Naive thymus-derived CD4-positive, alpha-beta T cell (primary cell): ENCODE results near the gene ACOT8. TPM values are rescaled to one million over a fixed set of nuclear protein-coding genes. Genes with fewer than 3 reads are reported as not detected.
"Not testable (repeated sequence)": the region's sequence is repeated elsewhere in the genome, so short reads cannot be mapped to it uniquely, and the experiment has no call there.

ENCODE experiments used
- ATAC-seq: fragments of 150-1000 bp; cut with Tn5 transposase; 2 replicates; pipeline ENCODE4 v1.10.0; 2021; ENCODE audit warnings: mild to moderate bottlenecking, moderate library complexity
- CTCF ChIA-PET: fragments of 350-600 bp; sonication (Branson Sonifier 250); formaldehyde crosslinking; loops from one replicate; lab custom pipeline; 2021; ENCODE audit warnings: antibody characterized with exemption; lab: Charles Lee
- POLR2A ChIA-PET: fragments of 350-600 bp; sonication (Branson Sonifier 250); formaldehyde crosslinking; loops from one replicate; lab custom pipeline; 2021; ENCODE audit warnings: antibody characterized with exemption, inconsistent platforms; lab: Charles Lee
- DNase-seq, 9 donors: peaks; one replicate each; pipeline versions ENCODE4 v3.0.0 to v3.0.0-alpha.2; 2020 to 2022; ENCODE audit warnings: mixed read lengths in 1 of 9
- H3K27ac ChIP-seq: one replicate; pipeline ENCODE4 v1.7.0; 2013; ENCODE audit warnings: mild to moderate bottlenecking, low read depth, low read length, moderate library complexity
- H3K27me3 ChIP-seq, 2 donors: one replicate each; pipeline ENCODE4 v1.7.0; 2013; ENCODE audit warnings: low read length in 2 of 2, mild to moderate bottlenecking in 2 of 2, moderate library complexity in 2 of 2; ENCODE audit not compliant: control insufficient read depth in 2 of 2, insufficient read depth in 2 of 2
- H3K36me3 ChIP-seq, 3 experiments: 1 replicate in 2 of 3; 2 replicates in 1 of 3; pipeline ENCODE4 v1.7.0; 2013; ENCODE audit warnings: low read length in 3 of 3, mild to moderate bottlenecking in 3 of 3, moderate library complexity in 1 of 3; ENCODE audit not compliant: insufficient read depth in 3 of 3, control insufficient read depth in 2 of 3
- H3K4me1 ChIP-seq, 2 donors: one replicate each; pipeline ENCODE4 v1.7.0; 2013; ENCODE audit warnings: low read length in 2 of 2, mild to moderate bottlenecking in 2 of 2, moderate library complexity in 1 of 2; ENCODE audit not compliant: control insufficient read depth in 2 of 2, insufficient read depth in 2 of 2
- H3K4me3 ChIP-seq: 2 replicates; pipeline ENCODE4 v1.7.0; 2013; ENCODE audit warnings: mild to moderate bottlenecking, low read length
- H3K9me3 ChIP-seq, 3 experiments: 1 replicate in 2 of 3; 2 replicates in 1 of 3; pipeline ENCODE4 v1.7.0; 2013; ENCODE audit warnings: low read length in 3 of 3; ENCODE audit not compliant: control insufficient read depth in 2 of 3
- H3K27ac Mint-ChIP-seq, 9 donors: one replicate each; pipeline ENCODE4 v1.8.0; 2020 to 2022; ENCODE audit warnings: mixed read lengths in 9 of 9, mild to moderate bottlenecking in 8 of 9, moderate library complexity in 5 of 9, inconsistent platforms in 2 of 9
- H3K27me3 Mint-ChIP-seq, 5 donors: one replicate each; pipeline ENCODE4 v1.8.0; 2021 to 2022; ENCODE audit warnings: mixed read lengths in 5 of 5, mild to moderate bottlenecking in 1 of 5
- H3K36me3 Mint-ChIP-seq, 5 donors: one replicate each; pipeline ENCODE4 v1.8.0; 2020 to 2022; ENCODE audit warnings: mixed read lengths in 5 of 5, mild to moderate bottlenecking in 3 of 5, inconsistent platforms in 1 of 5
- H3K4me1 Mint-ChIP-seq, 7 donors: one replicate each; pipeline ENCODE4 v1.8.0; 2020 to 2022; ENCODE audit warnings: mixed read lengths in 7 of 7, mild to moderate bottlenecking in 3 of 7, inconsistent platforms in 1 of 7
- H3K4me3 Mint-ChIP-seq, 10 donors: one replicate each; pipeline ENCODE4 v1.8.0; 2020 to 2022; ENCODE audit warnings: mild to moderate bottlenecking in 10 of 10, mixed read lengths in 10 of 10, moderate library complexity in 6 of 10, inconsistent platforms in 2 of 10
- H3K9me3 Mint-ChIP-seq, 11 donors: one replicate each; pipeline ENCODE4 v1.8.0; 2020 to 2022; ENCODE audit warnings: mixed read lengths in 11 of 11, mild to moderate bottlenecking in 4 of 11, inconsistent platforms in 1 of 11, moderate library complexity in 1 of 11
- intact Hi-C, 2 donors: fragments of 100-400 bp; cut with micrococcal nuclease; formaldehyde crosslinking; loops; one replicate each; pipeline ENCODE4 v1.15.1; 2023
- polyA plus RNA-seq, 2 donors: library from polyadenylated mRNA; unstranded; fragments of 300-500 nt; fragmentation: Illumina TruSeq; gene quantifications; one replicate each; pipeline ENCODE4 v1.2.3, GENCODE V29; 2021
- total RNA-seq, 6 experiments: library from RNA in 5 of 6; stranded (reverse) in 5 of 6; gene quantifications; 1 replicate in 5 of 6; 2 replicates in 1 of 6; pipeline ENCODE4 v1.2.3 and lab custom pipeline; 2021 to 2026

The ACOT8 gene
- total RNA-seq, result 10 to 100 TPM; 20.5 to 35.5 (median 29.2) TPM
- polyA plus RNA-seq, result 10 to 100 TPM; 33.8 to 38.7 TPM
- total RNA-seq (lab: John Stamatoyannopoulos, UW), result 20.6 reads per million, percentile 51 among the genes with 10 or more reads in this experiment

DNA sequence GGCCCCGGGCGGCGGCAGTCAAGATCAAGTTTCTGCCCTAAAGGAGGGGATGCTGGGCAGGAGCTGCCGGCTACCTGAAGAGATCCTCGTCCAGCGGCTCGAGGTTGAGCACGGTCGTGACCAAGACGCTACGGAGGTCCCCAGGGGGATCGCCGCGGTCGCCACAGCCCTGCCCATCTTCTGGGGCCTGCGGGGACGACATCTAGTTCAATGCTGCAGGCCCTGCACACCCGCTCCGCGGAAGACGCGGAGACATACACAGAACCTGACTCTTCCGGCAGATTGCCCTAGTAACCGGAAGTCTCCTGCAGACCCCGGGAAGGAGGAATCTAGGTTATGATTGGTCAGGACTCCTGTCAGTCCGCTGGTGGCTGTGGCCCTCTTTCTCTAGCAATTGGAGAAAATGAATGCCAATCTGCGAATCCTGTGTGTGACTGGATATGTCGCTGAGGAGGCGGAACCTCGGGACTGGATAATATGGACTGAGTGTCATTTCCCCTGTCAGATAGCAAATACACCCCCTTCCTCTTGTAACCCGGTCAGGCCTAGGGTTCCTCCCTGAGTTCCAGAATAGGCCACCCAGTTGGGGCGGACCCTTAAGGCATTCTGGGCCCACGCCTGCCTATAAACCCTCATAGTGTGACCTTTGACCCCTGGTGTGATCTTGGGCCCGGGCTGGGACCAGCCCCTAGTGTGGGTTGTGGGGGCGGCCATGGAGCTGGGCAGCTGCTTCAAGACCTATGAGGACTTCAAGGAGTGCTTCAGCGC, at the start of gene ACOT8, which contains the start of gene ZSWIM3:
TSS of gene ACOT8 (minus strand) at position 279 of the 768 bp plus-strand sequence. CDS start at position 202, 77 bp downstream.
TSS of gene ZSWIM3 (plus strand) at position 501 of the 768 bp plus-strand sequence. CDS start at position 713, 212 bp downstream.
- intact Hi-C loops, result loop anchor here (1.0 to 10.0 kb wide), 15 partner anchors 23 to 970 kb away; partner anchors contain the start of genes CTSA (in 2 of the 2), DNTTIP1 (in 2 of the 2), NEURL2 (in 2 of the 2) and UBE2C (in 2 of the 2)
- Histone ChIP-seq H3K27ac (peak within 1 kb of the TSS; percentile 95), H3K4me3 (peak within 1 kb of the TSS; percentile 94), H3K27me3 (no peaks in the 10 kb centered on the region), H3K4me1 (peaks cover 16 to 26% of the 10 kb centered on the region in 2 donors), H3K36me3 (peaks cover 0 to 24% (median 9%) of the 10 kb centered on the region in 3 experiments), H3K9me3 (no peaks in the 10 kb centered on the region)
- Mint-ChIP-seq H3K27ac (peak within 1 kb of the TSS; percentile 96 to 99 (median 98)), H3K36me3 (peaks cover 0 to 23% (median 16%) of the 10 kb centered on the region in 5 donors), H3K27me3 (no peaks in the 10 kb centered on the region), H3K9me3 (peaks cover 0 to 3% (median 0%) of the 10 kb centered on the region in 11 donors), H3K4me3 (peak within 1 kb of the TSS; percentile 95 to 98 (median 96)), H3K4me1 (peaks cover 23 to 76% (median 63%) of the 10 kb centered on the region in 7 donors)
- DNase-seq (peak; percentile 62 to 100 (median 97)), ATAC-seq (peak; percentile 99)
- ChIA-PET POLR2A (interaction anchor here (0.5 to 5.3 kb wide), 12 partner anchors 10 to 114 kb away, joined by 3 to 64 read pairs (median 5); partner anchors contain the start of genes CTSA, DNTTIP1, NEURL2 and PCIF1), CTCF (no interaction called here)

GRCh38 chr20:45905505-45906079, 48.4 kb upstream of the ACOT8 start:
- no peaks in the 10 kb centered on the region for H3K27me3 ChIP-seq
- H3K27ac ChIP-seq, result no peak overlapping the region
- DNase-seq (no peak), ATAC-seq (no peak)
- intact Hi-C loops, result no loop called here
- CTCF ChIA-PET, result no interaction called here
- H3K27ac Mint-ChIP-seq, result no peak overlapping the region
- no peaks in the 10 kb centered on the region for H3K9me3 ChIP-seq
- H3K9me3 Mint-ChIP-seq, result no peaks in the 10 kb centered on the region
- no peaks in the 10 kb centered on the region for H3K36me3 Mint-ChIP-seq
- H3K4me3 ChIP-seq, result no peak overlapping the region
- H3K27me3 Mint-ChIP-seq, result peaks cover 0 to 1% (median 0%) of the 10 kb centered on the region in 5 donors
- POLR2A ChIA-PET, result interaction anchor here (0.8 kb wide), 1 partner anchor 12 kb away, joined by 3 read pairs; no protein-coding TSS in a partner anchor
- peaks cover 0 to under 1% of the 10 kb centered on the region in 2 donors for H3K4me1 ChIP-seq
- H3K36me3 ChIP-seq, result no peaks in the 10 kb centered on the region
- peaks cover 0 to 3% (median 2%) of the 10 kb centered on the region in 7 donors for H3K4me1 Mint-ChIP-seq
- no peak overlapping the region for H3K4me3 Mint-ChIP-seq

DNA sequence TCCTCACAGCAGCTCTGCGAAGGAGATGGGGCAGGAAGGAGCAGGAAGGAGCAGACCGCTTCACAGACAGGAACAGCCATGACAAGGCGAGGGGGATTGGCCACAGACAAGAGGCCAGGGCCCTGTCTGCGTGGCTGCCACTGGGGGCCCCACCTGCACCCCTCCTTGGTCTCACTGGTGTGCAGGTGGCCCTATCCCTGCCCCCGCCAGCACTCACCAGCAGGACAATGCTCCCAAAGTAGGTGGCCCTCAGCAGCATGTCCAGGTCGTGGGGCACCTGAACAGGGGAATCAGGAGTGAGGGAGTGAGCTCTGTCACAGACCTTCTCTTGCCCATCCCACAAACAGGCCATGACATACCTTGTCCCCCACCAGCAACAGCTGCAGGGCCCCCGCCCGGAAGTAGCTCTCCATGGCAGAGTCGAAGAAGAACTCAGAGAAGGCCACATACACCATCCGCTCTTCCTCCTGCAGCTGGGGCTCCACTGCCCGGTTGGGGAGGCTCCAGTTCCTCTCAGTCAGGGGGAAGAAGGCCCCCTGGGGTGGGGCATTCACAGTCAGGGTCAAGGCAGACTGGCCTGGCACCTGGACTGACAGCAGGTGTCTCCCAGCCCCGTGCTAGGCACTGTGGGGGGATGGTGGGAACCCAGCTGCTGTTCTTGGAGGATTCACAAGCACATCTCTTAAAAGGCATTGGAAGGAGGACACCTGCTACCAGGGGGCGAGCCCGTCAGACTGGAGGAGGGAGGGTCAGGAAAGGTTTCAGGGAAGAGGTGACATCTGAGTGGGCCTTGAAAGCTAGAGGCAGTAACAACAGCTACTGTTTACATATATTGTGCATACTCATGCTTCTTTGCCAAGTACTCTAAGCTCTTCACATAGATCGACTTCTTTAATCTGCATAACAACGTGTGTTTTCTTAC, 47.7 kb upstream of the ACOT8 start:
- no peaks in the 10 kb centered on the region for H3K36me3 Mint-ChIP-seq
- no peak for DNase-seq
- no peak overlapping the region for H3K27ac Mint-ChIP-seq
- intact Hi-C loops, result no loop called here
- CTCF ChIA-PET, result no interaction called here
- H3K9me3 Mint-ChIP-seq, result no peaks in the 10 kb centered on the region
- POLR2A ChIA-PET, result interaction anchor here (0.8 to 1.3 kb wide), 2 partner anchors 12 to 14 kb away, joined by 3 read pairs; partner anchors contain the start of genes CTSA and NEURL2
- H3K27ac ChIP-seq, result no peak overlapping the region
- H3K27me3 Mint-ChIP-seq, result no peaks in the 10 kb centered on the region
- no peaks in the 10 kb centered on the region for H3K4me1 Mint-ChIP-seq
- ATAC-seq, result no peak
- no peaks in the 10 kb centered on the region for H3K9me3 ChIP-seq
- H3K36me3 ChIP-seq, result no peaks in the 10 kb centered on the region
- no peak overlapping the region for H3K4me3 Mint-ChIP-seq
- H3K4me3 ChIP-seq, result no peak overlapping the region
- H3K4me1 ChIP-seq, result no peaks in the 10 kb centered on the region
- H3K27me3 ChIP-seq, result no peaks in the 10 kb centered on the region

DNA sequence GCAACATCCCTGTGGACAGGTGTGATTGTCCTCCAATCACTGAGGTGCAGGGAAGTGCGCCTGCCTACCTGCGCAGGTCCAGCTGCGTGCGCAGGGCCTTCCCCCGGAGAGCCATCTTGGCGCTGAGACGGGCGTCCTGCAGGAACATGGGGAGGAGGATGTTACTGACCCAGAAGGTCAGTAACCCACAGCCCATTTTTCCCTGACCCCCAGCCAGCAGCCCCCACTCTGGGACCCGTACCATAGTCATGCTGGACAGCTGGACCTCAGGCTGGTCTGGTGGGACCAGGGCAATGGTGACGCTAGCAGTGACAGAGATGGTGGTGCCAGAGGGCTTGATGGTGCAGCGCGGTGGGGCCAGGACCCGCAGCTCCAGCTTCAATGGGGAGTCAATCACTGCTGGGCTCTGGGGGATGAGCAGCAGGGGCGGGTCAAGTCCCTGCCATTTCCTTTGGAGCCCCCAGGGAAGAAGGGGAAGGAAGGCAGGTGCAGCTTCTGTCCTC, 45.1 kb upstream of the ACOT8 start:
- H3K27me3 Mint-ChIP-seq, result no peaks in the 10 kb centered on the region
- H3K4me1 ChIP-seq, result no peaks in the 10 kb centered on the region

DNA sequence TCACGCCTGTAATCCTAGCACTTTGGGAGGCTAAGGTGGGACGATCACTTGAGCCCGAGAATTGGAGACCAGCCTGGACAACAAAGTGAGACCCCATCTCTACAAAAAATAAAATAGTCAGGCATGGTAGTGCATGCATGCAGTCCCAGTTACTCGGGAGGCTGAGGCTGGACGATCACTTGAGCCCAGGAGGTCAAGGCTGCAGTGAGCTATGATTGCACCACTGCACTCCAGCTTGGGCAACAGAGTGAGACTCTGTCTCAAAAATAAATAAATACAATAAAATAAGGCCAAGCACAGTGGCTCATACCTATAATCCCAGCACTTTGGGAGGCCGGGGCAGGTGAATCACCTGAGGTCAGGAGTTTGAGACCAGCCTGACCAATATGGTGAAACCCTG, 44.1 kb upstream of the ACOT8 start:
- H3K27ac ChIP-seq, H3K9me3 Mint-ChIP-seq, H3K27me3 ChIP-seq, H3K27ac Mint-ChIP-seq, H3K27me3 Mint-ChIP-seq, CTCF ChIA-PET, H3K4me1 ChIP-seq, ATAC-seq, H3K9me3 ChIP-seq, H3K4me3 ChIP-seq, intact Hi-C loops, POLR2A ChIA-PET, DNase-seq, H3K4me3 Mint-ChIP-seq, H3K4me1 Mint-ChIP-seq: not testable (repeated sequence)
- peaks cover 0 to 19% (median 4%) of the 10 kb centered on the region in 5 donors for H3K36me3 Mint-ChIP-seq
- peaks cover 0 to 25% (median 0%) of the 10 kb centered on the region in 3 experiments for H3K36me3 ChIP-seq

More for the DNA sequence above, 45.1 kb upstream of the ACOT8 start:
- no peak for DNase-seq
- H3K4me3 Mint-ChIP-seq, result no peak overlapping the region
- POLR2A ChIA-PET, result interaction anchor here (0.7 kb wide), 1 partner anchor 528 kb away, joined by 3 read pairs; no protein-coding TSS in a partner anchor
- Histone ChIP-seq H3K27ac (no peak overlapping the region), H3K27me3 (no peaks in the 10 kb centered on the region), H3K9me3 (no peaks in the 10 kb centered on the region), H3K36me3 (peaks cover 0 to 16% (median 0%) of the 10 kb centered on the region in 3 experiments), H3K4me3 (no peak overlapping the region)
- ATAC-seq, result no peak
- CTCF ChIA-PET, result no interaction called here
- intact Hi-C loops, result no loop called here
- no peaks in the 10 kb centered on the region for H3K9me3 Mint-ChIP-seq
- H3K4me1 Mint-ChIP-seq, result no peaks in the 10 kb centered on the region
- no peak overlapping the region for H3K27ac Mint-ChIP-seq
- H3K36me3 Mint-ChIP-seq, result peaks cover 0 to 14% (median 4%) of the 10 kb centered on the region in 5 donors
